Neural cell (in vitro differentiated cells): Measurements from ENCODE around the gene FKBP1A. TPM values are rescaled to one million over a fixed set of nuclear protein-coding genes. Genes with fewer than 3 reads are reported as not detected.

Experiments
- H2AFZ ChIP-seq: fragments of 200-600, 300-800 bp; sonication (generic), shearing (Covaris generic); 2 replicates; pipeline ENCODE4 v1.6.0; 2014; ENCODE audit warnings: low read depth, mild to moderate bottlenecking, antibody characterized with exemption, low read length, moderate library complexity
- H3F3A ChIP-seq: fragments of 200-600 bp; shearing (Covaris generic); 2 replicates; pipeline ENCODE4 v1.6.1; 2016; ENCODE audit warnings: mild to moderate bottlenecking, moderate library complexity, mixed read lengths, antibody characterized with exemption, low read length; ENCODE audit not compliant: insufficient read depth, poor library complexity, severe bottlenecking
- H3K27ac ChIP-seq: fragments of 200-600, 300-800 bp; sonication (generic), shearing (Covaris generic); 2 replicates; pipeline ENCODE4 v1.5.1; 2014; ENCODE audit warnings: mild to moderate bottlenecking, low read length, moderate library complexity
- H3K27me3 ChIP-seq: fragments of 300-800, 200-600 bp; sonication (generic), shearing (Covaris generic); 2 replicates; pipeline ENCODE4 v1.6.0; 2014; ENCODE audit warnings: mild to moderate bottlenecking, low read depth, low read length, moderate library complexity; ENCODE audit not compliant: insufficient read depth
- H3K36me3 ChIP-seq: fragments of 300-800, 200-600 bp; sonication (generic), shearing (Covaris generic); 2 replicates; pipeline ENCODE4 v1.5.1; 2014; ENCODE audit warnings: mild to moderate bottlenecking, antibody characterized with exemption, low read length, moderate library complexity; ENCODE audit not compliant: insufficient read depth
- H3K4me2 ChIP-seq: fragments of 300-800, 200-600 bp; sonication (generic), shearing (Covaris generic); 2 replicates; pipeline ENCODE4 v1.6.0; 2014; ENCODE audit warnings: mild to moderate bottlenecking, low read length
- H3K4me3 ChIP-seq: fragments of 300-800, 200-600 bp; sonication (generic), shearing (Covaris generic); 2 replicates; pipeline ENCODE4 v1.5.1; 2014; ENCODE audit warnings: mild to moderate bottlenecking, low read length, moderate library complexity
- H3K79me2 ChIP-seq: fragments of 200-600 bp; shearing (Covaris generic); replicated peaks from 2 replicates; pipeline ENCODE4 v1.6.0; 2014; ENCODE audit warnings: mild to moderate bottlenecking, low read length, moderate library complexity; ENCODE audit not compliant: insufficient read depth
- H3K9ac ChIP-seq: fragments of 300-800, 200-600 bp; sonication (generic), shearing (Covaris generic); 2 replicates; pipeline ENCODE4 v1.6.1; 2016; ENCODE audit warnings: mild to moderate bottlenecking, low read length, mixed read lengths
- H3K9me2 ChIP-seq: fragments of 200-600 bp; shearing (Covaris generic); 2 replicates; pipeline ENCODE4 v1.6.1; 2016; ENCODE audit warnings: mild to moderate bottlenecking, low read length, mixed read lengths; ENCODE audit not compliant: insufficient read depth
- H3K9me3 ChIP-seq: fragments of 200-600, 300-800 bp; sonication (generic), shearing (Covaris generic); 2 replicates; pipeline ENCODE4 v1.6.1; 2016; ENCODE audit warnings: mild to moderate bottlenecking, mixed run types, low read length, moderate library complexity, mixed read lengths
- H4K20me1 ChIP-seq: fragments of 200-600 bp; shearing (Covaris generic); 2 replicates; pipeline ENCODE4 v1.6.1; 2016; ENCODE audit warnings: mild to moderate bottlenecking, mixed run types; ENCODE audit not compliant: insufficient read depth
- CTCF ChIP-seq: fragments of 450-650 bp; IDR thresholded peaks from 2 replicates; pipeline ENCODE4 v1.5.1; 2014; ENCODE audit warnings: antibody characterized with exemption, mild to moderate bottlenecking, moderate library complexity; ENCODE audit not compliant: poor library complexity, severe bottlenecking
- EP300 ChIP-seq: fragments of 450-650 bp; conservative IDR thresholded peaks from 2 replicates; pipeline ENCODE4 v1.6.1; 2014; ENCODE audit warnings: antibody characterized with exemption, mild to moderate bottlenecking, moderate library complexity; ENCODE audit not compliant: poor library complexity, severe bottlenecking
- EZH2 ChIP-seq: fragments of 200-600, 300-800 bp; shearing (Covaris generic), sonication (generic); IDR thresholded peaks from 2 replicates; pipeline ENCODE4 v1.6.1; 2014; ENCODE audit warnings: antibody characterized with exemption, low read length, borderline replicate concordance, mild to moderate bottlenecking; ENCODE audit not compliant: insufficient read depth, poor library complexity, severe bottlenecking
- MXI1 ChIP-seq: fragments of 450-650 bp; conservative IDR thresholded peaks from 2 replicates; pipeline ENCODE4 v1.6.1; 2014; ENCODE audit warnings: antibody characterized with exemption, mild to moderate bottlenecking; ENCODE audit not compliant: poor library complexity, severe bottlenecking
- POLR2AphosphoS5 ChIP-seq: IDR thresholded peaks from 2 replicates; pipeline ENCODE4 v1.6.1; 2012
- RAD21 ChIP-seq: fragments of 450-650 bp; conservative IDR thresholded peaks from 2 replicates; pipeline ENCODE4 v1.6.1; 2014; ENCODE audit warnings: antibody characterized with exemption, mild to moderate bottlenecking, moderate library complexity
- REST ChIP-seq: IDR thresholded peaks from 2 replicates; pipeline ENCODE4 v1.6.1; 2012; ENCODE audit warnings: borderline replicate concordance
- SMC3 ChIP-seq: fragments of 450-650 bp; conservative IDR thresholded peaks from 2 replicates; pipeline ENCODE4 v1.6.1; 2014; ENCODE audit warnings: antibody characterized with exemption, mild to moderate bottlenecking, moderate library complexity; ENCODE audit not compliant: poor library complexity
- TAF1 ChIP-seq: IDR thresholded peaks from 2 replicates; pipeline ENCODE4 v1.6.1; 2012; ENCODE audit warnings: low read depth
- polyA plus RNA-seq: library from polyadenylated mRNA; depleted of rRNA; stranded (reverse); fragments of >200 nt; gene quantifications from 2 replicates; pipeline ENCODE4 v1.2.3, GENCODE V29; 2014

Gene FKBP1A
- polyA plus RNA-seq, 1 donor from 2014 or later: 150 TPM

- Histone ChIP-seq H3K9me2 (no peaks in the 10 kb centered on the region), H3K9me3 (no peaks in the 10 kb centered on the region), H3K27me3 (no peaks in the 10 kb centered on the region), H3K36me3 (no peaks in the 10 kb centered on the region), H3K79me2 (no peaks in the 10 kb centered on the region), H2AFZ (no peak overlapping the region), H3K4me2 (no peak overlapping the region), H3F3A (no peaks in the 10 kb centered on the region), H4K20me1 (no peaks in the 10 kb centered on the region), H3K9ac (no peak overlapping the region), H3K27ac (no peak overlapping the region), H3K4me3 (no peak overlapping the region)
- no peak for TF ChIP-seq REST
- TF ChIP-seq MXI1: no peak
- TF ChIP-seq EZH2: no peak
- TF ChIP-seq TAF1: no peak
- TF ChIP-seq EP300: no peak
- no peak for TF ChIP-seq CTCF
- no peak for TF ChIP-seq SMC3
- TF ChIP-seq RAD21: no peak
- TF ChIP-seq POLR2AphosphoS5: no peak
Measured at GRCh38 chr20:1423206-1423605, 30.4 kb upstream of the FKBP1A start.

- Histone ChIP-seq H3K27me3 (no peaks in the 10 kb centered on the region), H3K9me3 (no peaks in the 10 kb centered on the region), H3K27ac (no peak overlapping the region), H3K4me3 (no peak overlapping the region), H3K9me2 (no peaks in the 10 kb centered on the region), H3K36me3 (no peaks in the 10 kb centered on the region), H3K9ac (no peak overlapping the region), H2AFZ (no peak overlapping the region), H3K4me2 (no peak overlapping the region), H3K79me2 (no peaks in the 10 kb centered on the region), H4K20me1 (no peaks in the 10 kb centered on the region), H3F3A (no peaks in the 10 kb centered on the region)
- TF ChIP-seq MXI1 (no peak), EP300 (no peak), RAD21 (no peak), SMC3 (no peak), POLR2AphosphoS5 (no peak)
Measured at GRCh38 chr20:1422753-1423152, 29.9 kb upstream of the FKBP1A start.
